PFSK-1 (cell line): ENCODE data around the gene CTPS1.

ENCODE experiments used
- FOXP2 ChIP-seq: optimal IDR thresholded peaks from 2 replicates; pipeline ENCODE3; 2011; ENCODE audit warnings: borderline replicate concordance, control low read depth, inconsistent platforms; ENCODE audit not compliant: insufficient read depth; ENCODE audit errors: extremely low read length, extremely low read depth
- POLR2AphosphoS5 ChIP-seq: IDR thresholded peaks from 2 replicates; pipeline ENCODE4 v1.6.1; 2012; ENCODE audit warnings: low read depth, mild to moderate bottlenecking, control low read depth, low read length, moderate library complexity
- REST ChIP-seq, 2 experiments: IDR thresholded peaks; 2 replicates each; pipeline versions ENCODE4 v1.6.1 to v1.8.0; 2011 to 2012; ENCODE audit warnings: low read depth in 2 of 2, low read length in 2 of 2, control low read depth in 1 of 2, inconsistent platforms in 1 of 2, mild to moderate bottlenecking in 1 of 2, moderate library complexity in 1 of 2; ENCODE audit not compliant: insufficient read depth in 1 of 2
- SIN3A ChIP-seq: IDR thresholded peaks from 2 replicates; pipeline ENCODE4 v1.6.1; 2012; ENCODE audit warnings: mild to moderate bottlenecking, low read length, moderate library complexity, borderline replicate concordance; ENCODE audit not compliant: insufficient read depth
- TAF1 ChIP-seq: IDR thresholded peaks from 2 replicates; pipeline ENCODE4 v1.6.1; 2012; ENCODE audit warnings: low read length, control low read depth, borderline replicate concordance; ENCODE audit not compliant: insufficient read depth

CTPS1 gene

GRCh38 chr1:40974945-40975344 lies 4.6 kb upstream of the CTPS1 start:
- TF ChIP-seq SIN3A, result no peak
- TF ChIP-seq TAF1, result no peak
- no peak for TF ChIP-seq POLR2AphosphoS5
- TF ChIP-seq REST (IDR thresholded peaks at IDR 0.05; ENCODE audit: insufficient read depth in 1 of 2, low read depth in 2 of 2, low read length in 2 of 2), result no peak
- no peak for TF ChIP-seq FOXP2

DNA sequence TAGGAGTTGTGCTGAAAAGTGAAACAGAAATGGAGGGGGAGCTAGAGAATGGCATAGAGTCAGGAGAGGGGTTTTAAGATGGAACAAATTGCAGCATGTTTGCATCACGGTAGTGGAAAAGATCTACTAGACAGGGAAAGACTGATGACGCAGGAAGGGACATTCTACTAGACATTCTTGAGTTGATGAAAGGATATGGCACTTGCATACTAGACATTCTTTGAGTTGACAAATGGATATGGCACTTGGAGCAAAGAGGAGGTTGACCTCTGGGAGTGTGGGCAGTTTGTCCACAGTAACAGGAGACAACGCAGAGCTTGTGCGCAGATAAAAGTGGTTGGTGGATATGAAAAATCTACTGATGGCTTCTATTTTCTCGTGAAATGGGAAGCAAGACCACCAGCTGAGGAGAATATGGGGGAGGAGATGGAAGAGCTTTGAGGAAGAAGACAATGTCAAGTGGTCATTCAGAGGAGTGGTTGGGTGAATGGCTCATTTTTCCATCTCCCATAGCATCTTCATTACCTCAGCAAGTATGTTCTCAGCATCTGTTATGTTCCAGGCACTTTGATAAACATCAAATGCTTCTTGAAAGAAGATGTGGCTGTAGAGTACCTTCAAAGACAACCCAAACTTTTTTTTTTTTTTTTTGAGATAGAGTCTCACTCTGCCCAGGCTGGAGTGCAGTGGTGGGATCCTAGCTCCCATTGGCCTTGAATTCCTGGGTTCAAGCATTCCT lies 2.4 kb upstream of the CTPS1 start:
- TF ChIP-seq FOXP2, result no peak
- no peak for TF ChIP-seq SIN3A
- no peak for TF ChIP-seq REST (IDR thresholded peaks at IDR 0.05; ENCODE audit: insufficient read depth in 1 of 2, low read depth in 2 of 2, low read length in 2 of 2)
- no peak for TF ChIP-seq TAF1
- TF ChIP-seq POLR2AphosphoS5, result no peak

- no peak for TF ChIP-seq SIN3A
- no peak for TF ChIP-seq POLR2AphosphoS5
- no peak for TF ChIP-seq REST (IDR thresholded peaks at IDR 0.05; ENCODE audit: insufficient read depth in 1 of 2, low read depth in 2 of 2, low read length in 2 of 2)
- no peak for TF ChIP-seq TAF1
- no peak for TF ChIP-seq FOXP2
Measured at GRCh38 chr1:40977716-40978115, 1.8 kb upstream of the CTPS1 start.

- TF ChIP-seq TAF1 (no peak), REST (IDR thresholded peaks at IDR 0.05; ENCODE audit: insufficient read depth in 1 of 2, low read depth in 2 of 2, low read length in 2 of 2) (no peak), FOXP2 (no peak), POLR2AphosphoS5 (no peak), SIN3A (no peak)
Measured at GRCh38 chr1:40978886-40979240, 633 bp upstream of the CTPS1 start.

GRCh38 chr1:40980068-40980452 lies 564 bp downstream of the CTPS1 start:
- TF ChIP-seq SIN3A, result no peak
- no peak for TF ChIP-seq POLR2AphosphoS5
